Stimulated activated CD4-positive, alpha-beta T cell treated with anti-CD3 and anti-CD28 coated beads, Interleukin-2, amount 100 ng/mL, for 24 hours (primary cell): ENCODE measurements around the gene ANXA5.

Experiments used
- DNase-seq, 2 donors: peaks; one replicate each; pipeline ENCODE4 v3.0.0-alpha.2; 2020

The ANXA5 gene

DNA sequence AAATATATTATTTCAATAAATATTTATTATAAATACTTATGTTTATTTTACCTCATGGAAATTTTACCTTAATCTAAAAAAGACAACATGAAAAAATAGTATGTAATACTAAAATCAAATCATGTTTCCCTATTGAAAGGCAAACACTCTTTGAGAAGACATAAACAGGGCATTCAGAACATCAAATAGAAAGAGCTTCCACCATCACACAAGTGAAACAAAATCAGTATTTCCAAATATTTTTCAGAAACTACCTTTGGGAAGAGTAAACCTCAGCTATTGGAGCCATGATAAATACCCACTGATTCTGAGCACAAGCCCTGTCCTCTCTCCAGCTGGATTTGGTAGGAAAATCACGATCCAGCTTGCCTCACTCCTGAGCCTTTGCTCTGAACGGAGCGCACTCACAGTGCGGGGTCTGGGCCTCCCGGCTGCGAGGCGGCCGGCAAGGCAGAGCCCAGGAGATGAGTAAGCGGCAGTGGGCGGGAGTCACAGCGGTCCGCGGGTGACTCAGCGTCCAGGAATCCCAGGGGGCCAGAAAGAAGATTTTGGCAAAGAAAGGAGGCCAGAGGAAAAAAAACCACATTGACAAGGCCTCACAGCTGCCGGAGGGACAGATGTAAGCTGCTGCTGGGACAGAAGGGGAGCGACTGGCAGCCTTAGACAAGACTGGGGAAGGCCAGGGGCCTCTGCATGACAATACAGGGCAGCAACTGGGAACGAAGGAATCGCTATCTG lies 14.7 kb upstream of the ANXA5 start:
- DNase-seq: peak; percentile 37 to 60

DNA sequence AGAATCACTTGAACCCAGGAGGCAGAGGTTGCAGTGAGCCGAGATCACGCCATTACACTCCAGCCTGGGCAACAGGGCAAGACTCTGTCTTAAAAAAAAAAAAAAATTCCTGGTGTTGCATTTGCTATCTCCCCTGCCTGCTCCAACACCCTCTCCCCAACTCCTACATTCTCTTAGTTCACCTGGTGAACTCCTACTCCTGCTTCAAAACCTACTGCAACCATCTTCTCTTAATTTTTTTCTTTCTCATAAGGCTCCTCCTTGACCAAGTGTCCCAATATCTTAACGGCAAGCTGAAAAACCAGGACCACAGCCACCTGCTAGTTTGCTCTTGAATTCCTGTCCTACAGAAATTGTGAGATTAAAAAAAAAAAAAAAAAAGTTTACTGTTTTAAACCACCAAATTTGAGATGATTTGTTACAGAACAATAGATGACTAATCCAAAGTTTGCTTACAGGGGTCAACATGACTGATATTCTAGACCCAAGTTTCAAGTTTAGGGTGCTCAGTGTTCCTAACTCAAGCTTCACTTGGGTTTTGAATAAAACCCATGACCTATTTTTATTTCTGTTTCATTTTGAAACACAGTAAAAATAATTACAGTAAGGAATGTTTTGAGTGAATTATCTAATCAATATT lies 13.1 kb upstream of the ANXA5 start:
- no peak for DNase-seq

DNA sequence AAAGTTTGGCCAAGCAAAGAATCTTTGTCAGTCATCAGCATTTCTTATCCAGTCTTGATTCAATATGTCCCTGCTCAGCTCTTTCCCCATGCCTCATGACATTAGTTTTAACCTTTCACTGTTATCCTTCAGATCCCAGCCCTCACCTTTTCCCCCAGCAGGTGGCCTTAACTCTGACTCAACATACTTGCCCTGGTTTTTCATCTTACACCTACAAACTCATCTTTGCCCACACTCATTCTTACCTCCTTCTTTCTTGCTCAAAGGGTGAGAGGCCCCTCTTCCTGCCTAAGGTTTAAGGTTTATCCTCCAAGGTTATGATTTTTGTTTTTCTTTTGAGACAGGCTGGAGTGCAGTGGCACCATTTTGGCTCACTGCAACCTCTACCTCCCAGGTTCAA lies 10.6 kb upstream of the ANXA5 start:
- DNase-seq: no peak

DNA sequence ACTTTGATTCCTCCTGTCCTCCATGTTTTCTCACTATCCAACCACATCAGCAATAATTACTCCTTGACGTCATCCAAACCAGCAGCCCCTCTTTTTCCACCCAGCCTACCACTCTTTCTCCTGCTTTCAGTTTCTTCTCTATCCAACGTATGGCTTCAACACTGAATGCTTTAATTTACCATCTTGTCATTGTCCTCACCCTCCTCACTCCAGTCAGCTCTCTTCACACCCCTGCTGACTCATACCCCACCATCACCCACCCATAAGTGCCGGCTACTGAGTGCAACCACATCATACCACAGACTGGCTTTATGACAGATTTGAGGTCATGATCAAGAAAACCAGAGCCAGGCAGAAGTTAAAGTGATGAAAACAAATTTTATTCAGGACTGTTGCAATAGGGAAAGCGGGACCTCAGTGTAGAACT lies 9.8 kb upstream of the ANXA5 start:
- peak; percentile 59 to 61 for DNase-seq

DNA sequence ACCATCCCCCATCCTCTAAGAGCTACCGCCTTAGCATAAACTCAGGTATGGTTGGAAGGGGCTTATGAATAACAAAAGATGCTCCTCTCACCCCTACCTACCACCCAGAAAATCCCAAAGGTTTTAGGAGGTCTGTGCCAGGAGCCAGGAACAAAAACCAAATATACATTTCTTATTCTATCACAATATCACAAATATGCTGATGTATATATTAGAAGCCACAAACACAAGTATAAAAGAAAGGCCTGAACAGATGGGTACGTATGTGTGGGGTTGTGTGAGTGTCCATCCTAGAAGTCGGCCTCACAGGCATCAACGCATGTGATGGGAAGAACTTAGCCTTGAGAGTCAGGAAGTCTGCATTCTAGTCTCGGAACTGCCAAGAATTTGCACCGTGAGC lies 8.7 kb upstream of the ANXA5 start:
- no peak for DNase-seq

DNA sequence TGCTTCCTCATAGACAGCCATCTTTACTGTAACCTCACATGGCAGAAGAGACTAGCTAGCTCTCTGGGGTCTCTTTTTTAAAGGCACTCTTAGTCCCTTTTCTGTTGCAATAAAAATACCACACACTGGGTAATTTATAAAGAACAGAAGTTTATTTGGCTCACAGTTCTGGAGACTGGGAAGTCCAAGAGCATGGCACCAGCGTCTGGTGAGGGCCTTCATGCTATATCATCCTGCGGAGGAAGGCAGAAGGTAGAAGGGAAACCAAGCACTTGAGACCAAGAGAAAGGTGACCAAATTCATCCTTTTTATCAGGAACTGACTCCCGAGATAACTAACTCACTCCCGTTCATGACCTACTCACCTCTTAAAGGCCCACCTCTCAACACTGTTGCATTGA lies 5.4 kb upstream of the ANXA5 start:
- DNase-seq: no peak

DNA sequence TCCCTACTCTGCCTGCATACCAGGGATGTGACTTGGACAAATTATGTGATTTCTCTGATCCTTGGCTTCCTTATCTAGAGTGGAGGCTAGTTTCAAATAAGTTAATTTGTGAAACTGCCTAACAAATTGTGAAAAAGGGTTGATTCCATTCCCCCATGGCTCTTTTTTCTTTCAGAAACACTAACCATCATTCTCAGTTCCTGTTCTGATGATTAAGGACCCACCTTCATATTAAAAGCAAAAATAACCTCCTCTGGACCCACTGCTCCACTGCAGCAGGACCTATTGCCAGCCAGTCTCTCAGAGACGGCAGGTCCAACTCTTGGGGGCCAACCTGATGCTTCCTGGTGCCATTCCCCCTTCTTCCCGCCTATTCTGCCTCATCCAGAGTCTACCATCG lies 4.5 kb upstream of the ANXA5 start:
- no peak for DNase-seq

DNA sequence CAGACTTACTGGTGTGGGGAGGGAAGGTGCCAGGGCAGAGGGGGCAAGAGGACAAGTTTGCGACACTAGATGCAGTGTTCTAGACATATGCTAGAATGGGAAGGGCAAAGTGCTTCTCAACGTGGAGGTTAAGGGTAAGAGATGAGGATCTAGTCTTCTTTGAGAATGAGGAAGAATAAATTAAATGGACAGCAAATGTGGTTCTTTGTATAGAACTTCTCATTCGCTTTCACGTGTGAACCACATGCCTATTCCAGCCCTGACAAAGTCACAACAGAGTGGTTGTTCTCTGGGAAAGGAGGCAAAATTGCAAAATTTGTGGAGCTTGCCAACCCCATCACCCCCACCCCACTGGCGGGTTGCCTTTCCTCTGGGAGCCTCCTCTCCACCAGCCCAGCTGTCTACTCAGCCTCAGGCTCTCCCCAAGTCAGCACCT lies 1.5 kb upstream of the ANXA5 start:
- no peak for DNase-seq

DNA sequence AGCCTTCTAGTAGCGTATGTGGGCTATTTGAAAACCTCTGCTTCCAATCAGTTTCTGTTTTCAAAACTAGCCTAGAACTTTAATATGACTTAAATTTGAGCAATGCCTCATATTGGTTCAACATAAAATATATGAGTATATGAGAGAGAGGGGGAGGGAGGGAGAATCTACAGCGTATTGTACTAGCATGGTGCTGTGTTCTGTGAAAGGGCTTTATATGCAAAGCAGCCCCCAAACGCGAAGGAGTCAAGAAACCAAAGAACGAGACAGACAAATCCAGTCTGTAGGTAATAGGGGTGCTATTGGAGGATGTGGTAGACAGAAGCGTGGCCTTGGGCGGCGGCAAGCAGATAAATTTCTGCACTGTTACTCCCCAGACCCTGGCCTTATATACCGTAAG lies 784 bp upstream of the ANXA5 start:
- no peak for DNase-seq

DNA sequence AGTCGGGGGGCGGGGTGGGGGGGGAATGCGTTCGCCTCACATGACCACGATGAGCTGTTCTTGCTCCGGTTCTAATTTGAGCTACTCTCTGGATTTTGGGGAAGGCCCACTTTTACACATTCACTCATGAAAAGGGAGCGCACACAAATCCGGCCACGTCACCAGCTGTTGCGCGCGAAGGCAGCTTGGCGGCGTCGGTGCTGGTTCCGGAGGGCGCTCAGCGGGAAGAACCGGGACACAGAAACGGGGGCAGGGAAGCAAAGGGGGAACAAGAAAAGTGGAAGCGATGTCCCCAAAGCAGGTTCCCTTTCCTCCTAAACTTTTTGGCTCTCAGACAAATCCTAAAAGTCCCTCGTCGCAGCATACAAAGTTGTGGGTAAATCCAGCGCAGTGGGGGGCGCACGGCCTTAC lies 605 bp downstream of the ANXA5 start:
- peak; percentile 61 to 75 for DNase-seq

DNA sequence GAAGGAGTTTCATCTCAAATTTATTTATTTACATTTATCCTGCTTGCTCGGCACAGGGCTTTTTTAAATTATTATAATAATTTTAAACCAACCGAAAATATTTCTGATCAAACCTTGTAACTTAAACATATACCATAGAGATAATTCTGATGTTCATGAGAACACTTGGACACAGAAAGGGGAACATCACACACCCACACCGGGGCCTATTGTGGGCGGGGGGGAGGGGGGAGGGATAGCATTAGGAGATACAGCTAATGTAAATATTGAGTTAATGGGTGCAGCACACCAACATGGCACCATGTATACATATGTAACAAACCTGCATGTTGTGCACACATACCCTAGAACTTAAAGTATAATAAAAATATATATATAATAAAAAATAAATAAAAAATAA lies 2.9 kb downstream of the ANXA5 start:
- DNase-seq: no peak

DNA sequence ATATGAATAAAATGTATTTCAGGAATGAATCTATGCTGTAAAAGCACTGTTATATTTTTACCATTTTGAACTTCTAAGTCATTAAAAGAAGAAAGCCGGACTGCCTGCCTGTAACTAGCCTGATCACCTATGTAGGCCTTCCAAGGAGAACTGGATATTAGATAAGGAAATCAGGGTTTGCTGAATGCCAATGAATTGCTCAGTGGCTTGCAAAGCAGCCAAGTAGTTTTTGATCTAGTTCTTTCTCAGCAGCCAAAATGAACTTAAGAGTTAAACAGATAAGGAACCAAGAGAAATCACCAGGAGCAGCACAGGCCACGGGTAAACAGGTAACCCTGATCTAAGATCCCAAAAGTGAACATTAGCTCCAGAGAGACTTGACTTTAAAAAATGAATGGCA lies 3.3 kb downstream of the ANXA5 start:
- no peak for DNase-seq

DNA sequence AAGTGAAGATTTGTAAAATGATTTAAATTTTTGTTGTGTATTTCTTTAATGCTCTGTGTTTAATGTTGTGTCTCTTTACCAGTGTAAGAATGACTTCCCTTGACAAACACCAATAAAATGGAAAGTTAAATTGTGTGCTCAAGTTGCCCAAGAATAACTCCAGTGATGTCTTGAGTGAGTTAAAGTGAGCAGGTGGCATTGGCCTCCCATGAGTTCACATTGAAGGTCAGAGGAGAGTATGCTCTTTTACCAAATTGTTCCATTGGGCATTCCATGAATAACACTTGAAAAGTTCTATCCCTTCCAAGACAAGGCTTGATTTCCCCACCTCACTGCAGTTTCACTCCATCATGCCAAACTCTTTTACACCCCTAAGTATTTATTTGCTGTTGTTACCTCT lies 4.5 kb downstream of the ANXA5 start:
- DNase-seq: no peak

DNA sequence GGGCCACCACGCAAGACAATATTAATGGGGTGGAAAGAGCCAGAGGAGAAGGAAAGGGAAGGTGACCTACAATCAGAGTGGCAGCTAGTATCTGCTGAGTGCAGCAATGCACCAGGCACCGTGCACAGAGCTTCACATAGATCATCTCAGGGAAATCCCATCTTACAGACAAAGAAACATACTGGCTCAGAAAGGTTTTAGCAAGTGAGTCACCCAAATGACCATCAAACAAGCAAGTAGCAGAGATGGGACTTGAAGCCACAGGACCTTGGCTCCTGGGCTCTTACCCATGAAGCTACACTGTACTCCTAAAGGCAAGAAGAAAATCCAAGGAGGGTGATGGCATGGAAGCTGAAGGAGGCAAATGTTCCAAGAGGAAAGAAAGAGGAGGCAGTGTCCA lies 6.8 kb downstream of the ANXA5 start:
- DNase-seq: no peak

DNA sequence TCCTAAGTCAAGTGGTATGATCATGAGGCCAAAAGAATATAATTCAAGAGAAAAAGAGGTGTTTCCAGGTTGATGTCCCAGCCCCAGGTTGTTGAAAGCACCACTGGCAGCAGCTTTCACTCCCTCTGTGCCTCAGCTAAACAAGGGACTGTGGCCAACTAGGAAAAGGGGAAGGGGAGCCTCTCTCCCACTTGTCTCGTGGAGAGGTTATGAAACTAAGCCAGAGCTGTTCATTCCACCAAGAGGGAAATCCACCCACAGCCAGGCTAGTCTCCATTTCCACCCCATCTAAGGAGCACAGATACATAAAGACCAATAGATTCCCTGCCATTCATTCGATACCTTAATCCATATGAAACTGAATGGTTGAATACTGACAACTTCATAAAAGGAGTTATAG lies 8.1 kb downstream of the ANXA5 start:
- no peak for DNase-seq

DNA sequence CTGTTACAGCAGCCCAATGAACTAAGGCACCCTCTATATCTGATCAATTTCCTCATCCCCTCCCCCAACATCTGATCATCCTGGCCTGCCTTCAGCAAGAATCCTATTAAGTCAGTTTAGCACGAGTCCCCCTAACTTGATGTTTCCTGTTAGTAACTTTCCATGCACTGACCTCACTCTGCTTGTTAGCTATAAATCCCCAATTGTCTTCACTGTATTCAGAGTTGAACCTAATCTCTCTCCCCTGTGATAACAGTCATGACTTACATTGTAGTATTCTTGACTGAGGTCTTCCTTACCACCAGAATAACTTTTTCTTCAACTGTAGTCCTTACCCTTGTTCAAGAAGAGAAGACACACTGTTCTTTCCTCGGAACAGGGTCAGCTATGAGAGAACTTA lies 8.5 kb downstream of the ANXA5 start:
- DNase-seq: no peak

DNA sequence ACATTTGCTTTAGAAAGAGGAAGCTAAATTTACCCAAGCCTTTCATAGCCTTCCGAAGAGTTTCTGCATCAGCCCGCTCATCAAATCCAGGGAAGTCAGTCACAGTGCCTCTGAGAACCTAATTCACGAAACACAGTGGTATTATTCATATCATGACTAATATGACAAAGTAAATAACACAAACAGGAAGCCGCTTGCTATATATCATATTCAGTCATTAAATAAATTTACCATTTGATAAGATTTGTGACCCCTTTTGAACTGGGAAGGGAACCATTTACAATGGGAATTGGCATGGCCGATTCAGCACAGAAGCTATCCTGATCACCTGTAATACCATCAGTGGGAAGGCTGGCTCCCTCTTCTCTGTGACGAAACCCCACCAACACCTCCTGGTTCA lies 10.5 kb downstream of the ANXA5 start:
- DNase-seq: no peak

DNA sequence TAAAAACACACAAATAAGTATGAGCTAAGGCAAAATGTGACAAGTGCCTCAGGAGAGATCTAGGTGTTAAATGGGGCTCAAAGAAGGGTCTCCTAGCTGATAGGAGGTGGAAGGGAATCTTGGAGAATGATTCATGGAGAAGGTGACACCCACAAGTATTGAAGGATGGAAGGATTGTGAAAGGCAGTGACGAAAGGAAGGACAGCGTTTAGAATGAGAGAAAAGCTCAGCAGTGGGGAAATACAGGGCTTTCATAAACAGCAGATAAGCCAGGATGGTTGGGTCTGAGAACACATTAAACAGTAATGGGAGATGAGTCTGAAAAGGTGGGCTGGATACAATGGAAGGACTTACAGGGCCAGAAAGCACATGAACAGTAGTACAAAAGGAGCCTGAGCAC lies 11.5 kb downstream of the ANXA5 start:
- DNase-seq: no peak

DNA sequence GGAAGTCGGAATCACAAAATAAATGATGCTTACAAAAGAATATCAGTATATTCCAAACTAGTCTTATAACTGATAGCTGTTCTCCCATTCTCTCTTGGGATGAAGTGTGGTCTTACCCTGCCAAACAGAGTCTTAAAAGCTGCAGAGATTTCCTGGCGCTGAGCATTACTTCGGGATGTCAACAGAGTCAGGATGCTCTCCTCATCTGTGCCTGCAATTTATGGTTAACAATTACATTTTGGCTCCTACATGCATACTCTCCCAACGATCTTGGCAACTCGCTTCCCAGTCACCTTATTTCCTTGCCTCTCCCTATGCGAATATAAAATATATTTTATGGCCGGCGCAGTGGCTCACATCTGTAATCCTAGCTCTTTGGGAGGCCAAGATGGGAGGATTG lies 12.2 kb downstream of the ANXA5 start:
- DNase-seq: no peak

DNA sequence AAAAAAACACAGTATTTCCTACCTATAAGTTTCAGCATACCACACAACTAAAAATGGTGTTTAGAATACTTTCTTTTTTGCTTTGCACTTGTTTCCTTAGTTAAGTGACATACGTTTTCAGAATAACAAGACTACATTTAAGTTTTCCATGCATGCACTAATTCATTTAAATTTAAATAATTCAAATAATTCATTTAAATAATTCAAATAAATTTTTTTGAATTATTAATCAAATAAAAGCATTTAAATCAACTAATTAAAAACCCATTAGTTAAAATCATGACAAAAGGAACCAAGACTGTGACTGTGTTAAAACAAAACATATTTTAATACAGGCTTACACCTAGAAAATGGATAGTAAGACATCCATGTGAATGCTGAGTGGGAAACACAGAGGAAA lies 12.8 kb downstream of the ANXA5 start:
- no peak for DNase-seq

DNA sequence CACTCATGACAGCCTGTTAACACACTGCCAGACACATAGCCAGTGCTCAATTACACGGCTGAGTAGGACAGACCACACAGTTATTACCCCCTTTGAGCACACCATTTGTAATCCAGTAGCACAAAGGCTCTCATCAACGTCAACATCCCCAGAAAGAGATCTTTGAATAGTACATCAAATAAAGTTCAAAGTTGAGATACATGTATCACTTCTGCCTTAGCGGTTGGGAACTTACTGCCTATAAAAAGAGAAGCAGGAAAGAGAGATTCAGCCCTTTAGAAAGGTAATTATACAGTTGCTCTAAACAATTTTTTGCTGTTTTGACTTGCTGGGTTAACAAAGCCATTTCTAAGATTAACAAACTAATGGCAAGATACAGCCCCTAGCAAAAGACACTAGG lies 16.2 kb downstream of the ANXA5 start:
- no peak for DNase-seq

DNA sequence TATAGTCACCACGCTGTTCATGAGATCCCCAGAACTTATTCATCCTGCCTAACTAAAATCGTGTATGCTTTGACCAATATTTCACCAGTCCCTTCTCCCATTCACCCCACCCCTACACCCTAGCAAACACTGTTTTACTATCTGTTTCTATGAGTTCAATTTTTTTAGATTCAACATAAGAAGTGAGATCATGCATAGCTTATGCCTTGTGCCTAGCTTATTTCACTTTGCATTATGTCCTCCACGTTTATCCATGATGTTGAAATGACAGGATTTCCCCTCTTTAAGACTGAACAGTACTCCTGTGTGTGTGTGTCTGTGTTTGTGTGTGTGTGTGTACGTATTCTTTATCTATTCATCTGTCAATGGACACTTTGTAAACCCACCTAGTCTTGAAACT lies 16.8 kb downstream of the ANXA5 start:
- no peak for DNase-seq

DNA sequence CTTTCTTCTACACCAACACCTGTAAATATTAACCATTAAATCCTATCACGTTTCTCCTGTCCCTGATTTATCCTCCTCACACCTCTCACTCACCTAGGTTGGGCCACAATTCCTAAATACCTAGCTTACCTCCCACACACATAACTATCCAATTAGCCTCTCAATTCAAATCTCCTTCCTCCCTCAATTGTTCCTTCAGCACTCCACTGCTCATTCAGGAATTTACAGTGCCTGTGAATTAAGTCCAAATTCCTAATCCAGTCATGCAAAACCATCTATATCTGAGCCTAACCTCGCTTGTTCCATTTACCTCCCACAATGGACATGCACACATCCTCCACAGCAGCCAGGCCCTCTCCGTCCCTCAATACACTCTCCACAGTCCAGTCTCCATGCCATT lies 17.5 kb downstream of the ANXA5 start:
- no peak for DNase-seq

DNA sequence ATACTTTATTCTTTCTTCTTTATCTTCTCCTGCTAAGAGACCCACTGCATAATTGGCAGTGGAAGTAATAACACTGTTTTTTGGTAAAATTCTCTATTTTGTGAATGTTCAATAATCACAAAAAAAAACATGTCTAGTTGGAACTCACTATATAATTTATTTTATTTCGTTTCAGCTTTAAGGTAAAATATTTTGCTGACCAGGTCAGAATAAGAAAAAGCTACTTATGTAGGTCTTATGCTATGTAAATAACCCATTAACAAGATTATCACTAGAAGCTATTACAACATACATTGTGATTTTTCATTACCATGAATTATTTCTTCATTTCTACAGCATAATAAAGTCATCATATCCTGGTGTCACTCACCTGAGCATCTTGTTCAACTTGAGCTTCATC lies 19.3 kb downstream of the ANXA5 start:
- no peak for DNase-seq
